ENCODE results near the gene CLMP.

CLMP gene

DNA sequence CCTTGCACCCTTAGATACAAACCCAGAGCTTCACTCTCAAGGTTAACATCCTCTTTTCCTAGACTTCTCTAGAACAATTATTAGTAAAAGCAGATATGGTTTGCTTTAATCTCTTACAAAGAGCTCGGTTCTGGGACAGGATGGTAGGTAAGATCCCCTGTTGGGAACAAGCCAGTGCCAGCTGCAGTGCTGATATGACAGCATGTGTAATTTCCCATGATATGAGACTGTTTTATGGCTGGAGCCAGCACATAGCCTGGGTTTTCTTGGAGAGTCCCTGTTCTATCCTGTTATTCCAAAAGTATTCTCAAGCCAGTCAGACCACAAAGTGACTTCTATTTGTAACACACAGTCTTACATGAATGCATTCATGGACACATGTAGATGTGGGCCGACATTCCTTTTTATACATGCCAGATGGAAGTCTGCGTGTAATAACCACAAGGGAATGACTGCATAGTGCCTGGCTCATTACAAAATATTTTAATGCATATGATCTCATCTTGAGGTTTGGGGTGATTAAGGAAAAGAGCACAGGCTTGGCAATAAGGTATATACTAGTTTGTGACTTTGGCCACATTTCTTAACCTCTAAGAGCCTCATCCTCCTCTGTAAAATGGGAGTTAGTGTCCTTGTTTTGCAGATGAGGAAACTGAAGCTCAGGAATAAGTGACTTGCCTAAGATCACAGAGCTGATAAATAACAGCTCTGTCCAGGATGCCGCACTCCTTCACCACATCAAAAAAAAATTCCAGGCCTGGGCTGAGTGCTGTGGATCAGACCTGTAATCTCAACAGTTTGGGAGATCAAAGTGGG, 21.8 kb downstream of the CLMP start:
- TF ChIP-seq, protein P1, sequence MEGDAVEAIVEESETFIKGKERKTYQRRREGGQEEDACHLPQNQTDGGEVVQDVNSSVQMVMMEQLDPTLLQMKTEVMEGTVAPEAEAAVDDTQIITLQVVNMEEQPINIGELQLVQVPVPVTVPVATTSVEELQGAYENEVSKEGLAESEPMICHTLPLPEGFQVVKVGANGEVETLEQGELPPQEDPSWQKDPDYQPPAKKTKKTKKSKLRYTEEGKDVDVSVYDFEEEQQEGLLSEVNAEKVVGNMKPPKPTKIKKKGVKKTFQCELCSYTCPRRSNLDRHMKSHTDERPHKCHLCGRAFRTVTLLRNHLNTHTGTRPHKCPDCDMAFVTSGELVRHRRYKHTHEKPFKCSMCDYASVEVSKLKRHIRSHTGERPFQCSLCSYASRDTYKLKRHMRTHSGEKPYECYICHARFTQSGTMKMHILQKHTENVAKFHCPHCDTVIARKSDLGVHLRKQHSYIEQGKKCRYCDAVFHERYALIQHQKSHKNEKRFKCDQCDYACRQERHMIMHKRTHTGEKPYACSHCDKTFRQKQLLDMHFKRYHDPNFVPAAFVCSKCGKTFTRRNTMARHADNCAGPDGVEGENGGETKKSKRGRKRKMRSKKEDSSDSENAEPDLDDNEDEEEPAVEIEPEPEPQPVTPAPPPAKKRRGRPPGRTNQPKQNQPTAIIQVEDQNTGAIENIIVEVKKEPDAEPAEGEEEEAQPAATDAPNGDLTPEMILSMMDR (IDR thresholded peaks at IDR 0.05; ENCODE audit: insufficient read depth, low read depth, low read length, missing control alignments), result no peak
- DNase-seq (ENCODE audit: low read depth), result no peak
- H3K4me3 ChIP-seq (ENCODE audit: low read depth, low read length), result no peak overlapping the region

DNA sequence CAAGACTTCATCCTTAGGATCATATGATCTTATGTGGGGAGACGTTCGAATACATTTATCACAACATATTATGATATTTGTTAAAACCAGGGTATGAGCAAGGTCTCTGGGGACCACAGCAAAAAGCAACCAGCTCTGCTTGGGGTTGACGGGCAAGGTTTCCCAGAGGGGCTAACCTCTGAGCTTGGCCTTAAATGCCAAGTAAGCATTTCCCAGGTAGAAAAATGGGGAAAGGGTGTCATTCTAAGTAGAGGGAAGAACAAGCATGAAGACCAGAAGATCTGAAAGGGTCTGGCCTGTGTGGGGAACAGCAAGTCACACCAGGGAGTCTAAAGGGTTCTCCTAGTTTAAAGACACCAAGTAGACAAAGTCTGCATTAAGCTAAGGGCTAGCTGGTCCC, 24.1 kb downstream of the CLMP start:
- no peak for DNase-seq (ENCODE audit: low read depth)
- H3K4me3 ChIP-seq (ENCODE audit: low read depth, low read length), result no peak overlapping the region
- TF ChIP-seq, protein P1 (IDR thresholded peaks at IDR 0.05; ENCODE audit: insufficient read depth, low read depth, low read length, missing control alignments), result no peak

DNA sequence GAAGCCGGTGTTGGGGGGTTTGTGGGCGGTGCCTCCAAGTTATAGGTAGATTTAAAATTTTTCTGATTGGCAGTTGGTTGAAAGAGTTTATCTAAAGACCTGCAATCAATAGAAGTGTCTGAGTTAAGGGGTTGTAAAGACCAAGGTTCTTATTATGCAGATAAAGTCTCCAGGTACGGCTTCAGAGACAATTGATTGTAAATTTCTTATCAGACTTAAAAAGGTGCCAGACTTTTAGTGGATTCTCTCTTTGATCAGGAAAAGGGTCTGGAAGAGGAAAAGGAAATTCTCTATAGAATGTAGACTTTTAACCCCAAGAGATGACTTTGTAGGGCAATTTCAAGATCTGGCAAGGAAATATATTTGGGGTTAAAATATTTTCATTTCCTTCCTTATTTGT, 25.2 kb downstream of the CLMP start:
- DNase-seq (ENCODE audit: low read depth), result no peak
- TF ChIP-seq, protein P1 (IDR thresholded peaks at IDR 0.05; ENCODE audit: insufficient read depth, low read depth, low read length, missing control alignments), result no peak
- no peak overlapping the region for H3K4me3 ChIP-seq (ENCODE audit: low read depth, low read length)

DNA sequence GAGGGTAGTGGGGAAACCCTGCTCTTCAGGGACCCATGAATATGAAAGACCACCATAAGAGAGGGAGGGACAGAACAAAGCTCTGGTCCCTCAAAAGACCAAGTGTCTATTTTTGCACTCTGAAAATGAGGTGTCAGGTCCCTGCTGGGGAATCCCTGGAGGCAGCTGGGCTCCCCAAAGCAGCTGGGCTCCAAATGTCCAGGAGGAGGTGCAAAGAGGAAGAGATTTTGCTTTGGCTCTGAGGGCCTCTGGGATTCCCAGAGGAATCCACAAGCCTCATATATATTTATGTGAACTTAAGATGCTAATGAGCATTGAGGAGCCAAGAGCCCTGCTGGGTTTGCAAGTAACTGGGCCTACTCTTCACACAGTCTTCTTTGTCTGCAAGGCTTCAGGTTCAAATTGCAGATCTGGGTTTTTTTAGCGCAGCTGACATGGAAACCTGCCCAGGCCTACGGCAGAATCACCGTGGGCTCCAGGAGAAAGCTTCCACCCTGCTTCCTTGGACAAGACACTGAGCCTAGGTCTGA, 26.0 kb downstream of the CLMP start:
- no peak overlapping the region for H3K4me3 ChIP-seq (ENCODE audit: low read depth, low read length)
- TF ChIP-seq, protein P1 (IDR thresholded peaks at IDR 0.05; ENCODE audit: insufficient read depth, low read depth, low read length, missing control alignments), result no peak
- no peak for DNase-seq (ENCODE audit: low read depth)

DNA sequence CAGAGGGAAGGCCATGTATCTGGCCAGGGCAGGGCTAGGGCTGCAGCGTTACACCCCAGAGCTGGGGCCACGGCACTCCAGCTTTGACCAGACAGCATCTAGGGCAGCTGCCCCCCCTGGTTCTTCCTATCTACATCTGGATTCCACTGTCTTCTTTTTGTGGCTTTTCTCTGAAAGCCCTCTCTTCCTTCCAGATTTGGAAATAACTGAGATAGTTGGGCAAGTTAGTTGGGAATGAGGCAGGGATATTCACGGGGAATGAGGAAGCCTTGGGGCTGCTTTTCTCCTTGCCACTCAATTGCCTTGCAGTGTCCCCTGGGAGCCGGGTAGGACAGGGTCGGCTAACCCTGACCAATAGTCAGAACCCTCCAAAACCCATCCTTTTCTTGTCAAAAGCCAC, 26.8 kb downstream of the CLMP start:
- TF ChIP-seq, protein P1 (IDR thresholded peaks at IDR 0.05; ENCODE audit: insufficient read depth, low read depth, low read length, missing control alignments), result no peak
- no peak for DNase-seq (ENCODE audit: low read depth)
- H3K4me3 ChIP-seq (ENCODE audit: low read depth, low read length), result no peak overlapping the region

DNA sequence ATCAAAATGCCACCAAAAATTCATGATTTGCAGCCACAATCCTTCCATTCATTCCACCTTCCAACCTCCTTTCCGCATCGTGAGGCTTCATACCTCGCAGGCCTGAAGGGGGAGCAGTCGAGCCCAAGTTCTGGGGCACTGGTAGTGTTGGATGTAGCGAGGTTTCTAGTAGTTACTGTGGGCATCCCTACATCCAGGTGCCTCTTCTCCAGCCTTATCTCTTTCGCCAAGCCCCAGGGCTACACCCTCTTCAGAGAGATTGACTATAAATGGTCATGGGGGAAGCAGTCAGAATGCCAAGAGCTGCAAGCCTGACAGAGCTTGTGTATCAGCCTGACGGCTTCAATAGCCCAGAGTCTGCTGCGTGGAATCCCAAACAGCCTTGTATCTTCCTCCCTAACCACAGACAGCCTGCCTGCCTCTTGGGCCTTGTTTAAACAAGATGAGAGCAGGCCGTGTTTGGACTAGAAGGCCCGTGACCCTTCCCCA, 28.9 kb downstream of the CLMP start:
- DNase-seq (ENCODE audit: low read depth), result peak; percentile 16
- TF ChIP-seq, protein P1 (IDR thresholded peaks at IDR 0.05; ENCODE audit: insufficient read depth, low read depth, low read length, missing control alignments), result peak; percentile 62
- no peak overlapping the region for H3K4me3 ChIP-seq (ENCODE audit: low read depth, low read length)
